GM23338 (cell line): ENCODE measurements around the gene ORM1. TPM values are rescaled to one million over a fixed set of nuclear protein-coding genes. Genes with fewer than 3 reads are reported as not detected.

Experiments used
- CREB1 ChIP-seq: fragments of 250-450 bp; sonication (Bioruptor Pico); IDR thresholded peaks from 2 replicates; pipeline ENCODE4 v1.5.0; 2020; ENCODE audit warnings: low read depth, mild to moderate bottlenecking, moderate library complexity
- EZH2 ChIP-seq: fragments of 200-600 bp; sonication (generic); IDR thresholded peaks from one replicate; pipeline ENCODE4 v1.8.0; 2017; ENCODE audit warnings: antibody characterized with exemption, mild to moderate bottlenecking, low read depth; ENCODE audit not compliant: unreplicated experiment
- EZH2phosphoT487 ChIP-seq: fragments of 200-600 bp; sonication (generic); IDR thresholded peaks from one replicate; pipeline ENCODE4 v1.8.1; 2018; ENCODE audit warnings: antibody characterized with exemption; ENCODE audit not compliant: unreplicated experiment
- JUNB ChIP-seq: IDR thresholded peaks from one replicate; pipeline ENCODE4 v1.6.1; 2016; ENCODE audit warnings: antibody characterized with exemption; ENCODE audit not compliant: unreplicated experiment
- ZNF114 ChIP-seq: fragments of 250-450 bp; sonication (Bioruptor Pico); IDR thresholded peaks from 2 replicates; pipeline ENCODE4 v1.5.0; 2020; ENCODE audit warnings: mild to moderate bottlenecking, moderate library complexity
- ZNF331 ChIP-seq: fragments of 250-450 bp; sonication (Bioruptor Pico); IDR thresholded peaks from 2 replicates; pipeline ENCODE4 v1.5.0; 2020; ENCODE audit warnings: low read depth, mild to moderate bottlenecking, moderate library complexity
- ZNF462 ChIP-seq: fragments of 250-450 bp; sonication (Bioruptor Pico); IDR thresholded peaks from 2 replicates; pipeline ENCODE4 v1.5.0; 2020; ENCODE audit warnings: mild to moderate bottlenecking, moderate library complexity
- polyA plus RNA-seq: library from polyadenylated mRNA; unstranded; fragments of >200 nt; fragmentation: Nextera tagmentation; extraction: Ambion mirVana; gene quantifications from 2 replicates; pipeline ENCODE4 v1.2.1, GENCODE V29; 2016
- total RNA-seq: library from RNA; depleted of rRNA; stranded (reverse); fragments of >200 nt; shearing (Covaris generic); gene quantifications from 2 replicates; pipeline ENCODE4 v1.2.3, GENCODE V29; 2014
- TF ChIP-seq, protein P1 (sequence below): IDR thresholded peaks from 2 replicates; pipeline ENCODE4 v1.6.1; 2016; ENCODE audit warnings: antibody characterized with exemption

The ORM1 gene
- total and polyA plus RNA-seq, 2 experiments from 2014 or later, result not detected

- TF ChIP-seq ZNF462 (CRISPR knock-in tag) (no peak), EZH2 (no peak), ZNF114 (no peak), ZNF331 (no peak), CREB1 (CRISPR knock-in tag) (no peak), JUNB (no peak), EZH2phosphoT487 (no peak)
- TF ChIP-seq, protein P1, sequence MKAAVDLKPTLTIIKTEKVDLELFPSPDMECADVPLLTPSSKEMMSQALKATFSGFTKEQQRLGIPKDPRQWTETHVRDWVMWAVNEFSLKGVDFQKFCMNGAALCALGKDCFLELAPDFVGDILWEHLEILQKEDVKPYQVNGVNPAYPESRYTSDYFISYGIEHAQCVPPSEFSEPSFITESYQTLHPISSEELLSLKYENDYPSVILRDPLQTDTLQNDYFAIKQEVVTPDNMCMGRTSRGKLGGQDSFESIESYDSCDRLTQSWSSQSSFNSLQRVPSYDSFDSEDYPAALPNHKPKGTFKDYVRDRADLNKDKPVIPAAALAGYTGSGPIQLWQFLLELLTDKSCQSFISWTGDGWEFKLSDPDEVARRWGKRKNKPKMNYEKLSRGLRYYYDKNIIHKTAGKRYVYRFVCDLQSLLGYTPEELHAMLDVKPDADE, result no peak
These were observed 50.1 kb downstream of the ORM1 start (continued) for GRCh38 chr9:114372921-114373448.
